Prostate gland (tissue), 2 donors: Measurements from ENCODE around the gene GSK3A. TPM values are rescaled to one million over a fixed set of nuclear protein-coding genes. Genes with fewer than 3 reads are reported as not detected.

Source experiments
- DNase-seq: peaks from one replicate; pipeline ENCODE4 v3.0.0-alpha.2; 2019; ENCODE audit warnings: low spot score
- H3K27ac ChIP-seq, 2 donors: fragments of 200-600 bp; sonication (generic); 2 replicates each; pipeline ENCODE4 v1.5.1; 2017 to 2019
- H3K27me3 ChIP-seq: fragments of 200-600 bp; sonication (generic); replicated peaks from 2 replicates; pipeline ENCODE4 v1.5.1; 2019; ENCODE audit not compliant: insufficient read depth
- H3K36me3 ChIP-seq, 2 donors: fragments of 200-600 bp; sonication (generic); 1 replicate in 1 of 2; 2 replicates in 1 of 2; pipeline versions ENCODE4 v1.5.1 to v1.8.1; 2017 to 2019
- H3K4me1 ChIP-seq: fragments of 200-600 bp; sonication (generic); replicated peaks from 2 replicates; pipeline ENCODE4 v1.5.1; 2019
- H3K4me3 ChIP-seq, 2 donors: fragments of 200-600 bp; sonication (generic); 2 replicates each; pipeline ENCODE4 v1.5.1; 2017 to 2019
- H3K9me3 ChIP-seq: fragments of 200-600 bp; sonication (generic); 2 replicates; pipeline ENCODE4 v1.5.1; 2017
- CTCF ChIP-seq, 4 experiments: fragments of 200-600 bp in 2 of 4; fragments of 450-650 bp in 2 of 4; sonication (generic) in 2 of 4; IDR thresholded peaks; 1 replicate in 3 of 4; 2 replicates in 1 of 4; pipeline ENCODE4 v1.5.1; 2016 to 2019; ENCODE audit warnings: antibody characterized with exemption in 4 of 4, mild to moderate bottlenecking in 2 of 4, moderate library complexity in 2 of 4
- POLR2A ChIP-seq: fragments of 450-650 bp; IDR thresholded peaks from one replicate; pipeline ENCODE4 v1.6.1; 2016; ENCODE audit warnings: antibody characterized with exemption, mild to moderate bottlenecking
- POLR2AphosphoS5 ChIP-seq: sonication (generic); formaldehyde crosslinking; IDR thresholded peaks from one replicate; pipeline ENCODE4 v1.6.1; 2017; ENCODE audit warnings: antibody characterized with exemption
- WGBS: methylation state at CpG from one replicate; pipeline ENCODE4 v1.1.5; 2018; 5-methylcytosine and 5-hydroxymethylcytosine counted together
- intact Hi-C: fragments of 100-400 bp; cut with DNase I; formaldehyde crosslinking; loops from one replicate; pipeline ENCODE4 v1.14.2; 2022
- total RNA-seq, 2 donors: library from RNA; depleted of rRNA; stranded (reverse); fragments of >200 nt; gene quantifications; one replicate each; pipeline ENCODE4 v1.1.0, GENCODE V29; 2016

GSK3A gene
- total RNA-seq, result 10 to 100 TPM; 37.1 to 61.6 TPM

GRCh38 chr19:42242512-42243409 is at the start of gene GSK3A:
Gene GSK3A, minus strand, starts transcription at chr19:42242602. Its CDS starts 137 bp downstream, at chr19:42242465.
- under 1% methylated on average over 75 of the region's 76 CpGs for WGBS
- no peaks in the 10 kb centered on the region for H3K9me3 ChIP-seq
- no peaks in the 10 kb centered on the region for H3K27me3 ChIP-seq
- H3K27ac ChIP-seq, result peak within 1 kb of the TSS; percentile 82 to 94
- no peaks in the 10 kb centered on the region for H3K36me3 ChIP-seq
- intact Hi-C loops, result no loop called here
- H3K4me3 ChIP-seq, result peak within 1 kb of the TSS; percentile 92 to 96
- peak in 2 of 4 experiments; percentile 17 to 22 for TF ChIP-seq CTCF (IDR thresholded peaks at IDR 0.05)
- peak; percentile 95 for TF ChIP-seq POLR2AphosphoS5
- TF ChIP-seq POLR2A, result peak; percentile 94
- peak; percentile 99 for DNase-seq
- peaks cover 11% of the 10 kb centered on the region for H3K4me1 ChIP-seq

- H3K4me1 ChIP-seq, result peaks cover 4% of the 10 kb centered on the region
- TF ChIP-seq POLR2A, result no peak
- no peak for TF ChIP-seq CTCF (IDR thresholded peaks at IDR 0.05)
- no peak for TF ChIP-seq POLR2AphosphoS5
- H3K9me3 ChIP-seq, result no peaks in the 10 kb centered on the region
- no peak for DNase-seq
- 58% methylated on average over 9 of the region's 9 CpGs for WGBS
- no peak overlapping the region for H3K4me3 ChIP-seq
- no peaks in the 10 kb centered on the region for H3K27me3 ChIP-seq
- H3K27ac ChIP-seq, result no peak overlapping the region
- peaks cover 10 to 32% of the 10 kb centered on the region in 2 donors for H3K36me3 ChIP-seq
- intact Hi-C loops, result no loop called here
These were observed 49.0 kb upstream of the GSK3A start for GRCh38 chr19:42291435-42291810.

DNA sequence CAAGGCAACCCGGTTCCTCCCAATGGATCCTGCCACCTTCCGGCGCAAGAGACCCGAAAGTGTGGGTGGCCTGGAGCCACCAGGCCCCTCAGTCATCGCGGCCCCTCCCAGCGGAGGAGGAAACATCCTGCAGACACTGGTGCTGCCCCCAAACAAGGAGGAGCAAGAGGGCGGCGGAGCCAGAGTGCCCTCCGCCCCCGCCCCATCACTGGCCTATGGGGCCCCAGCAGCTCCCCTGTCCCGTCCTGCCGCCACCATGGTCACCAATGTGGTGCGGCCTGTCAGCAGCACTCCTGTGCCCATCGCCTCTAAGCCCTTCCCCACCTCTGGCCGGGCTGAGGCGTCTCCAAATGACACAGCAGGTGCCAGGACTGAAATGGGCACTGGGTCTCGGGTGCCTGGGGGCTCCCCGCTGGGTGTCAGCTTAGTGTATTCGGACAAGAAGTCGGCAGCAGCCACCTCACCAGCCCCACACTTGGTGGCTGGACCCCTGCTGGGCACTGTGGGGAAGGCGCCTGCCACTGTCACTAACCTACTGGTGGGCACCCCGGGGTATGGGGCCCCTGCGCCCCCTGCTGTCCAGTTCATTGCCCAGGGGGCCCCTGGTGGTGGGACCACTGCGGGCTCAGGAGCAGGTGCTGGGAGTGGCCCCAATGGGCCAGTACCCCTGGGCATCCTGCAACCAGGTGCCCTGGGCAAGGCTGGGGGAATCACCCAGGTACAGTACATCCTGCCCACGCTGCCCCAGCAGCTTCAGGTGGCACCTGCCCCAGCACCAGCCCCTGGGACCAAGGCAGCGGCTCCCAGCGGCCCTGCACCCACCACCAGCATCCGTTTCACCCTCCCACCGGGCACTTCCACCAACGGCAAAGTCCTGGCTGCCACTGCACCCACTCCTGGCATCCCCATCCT is 48.4 kb upstream of the GSK3A start:
- DNase-seq, result no peak
- H3K4me1 ChIP-seq, result peaks cover 9% of the 10 kb centered on the region
- intact Hi-C loops, result no loop called here
- no peaks in the 10 kb centered on the region for H3K27me3 ChIP-seq
- TF ChIP-seq CTCF (IDR thresholded peaks at IDR 0.05), result peak in 2 of 4 experiments; percentile 29 to 44
- TF ChIP-seq POLR2AphosphoS5, result no peak
- no peak overlapping the region for H3K4me3 ChIP-seq
- H3K36me3 ChIP-seq, result peaks cover 10 to 32% of the 10 kb centered on the region in 2 donors
- 83% methylated on average over 29 of the region's 31 CpGs for WGBS
- no peak overlapping the region for H3K27ac ChIP-seq
- H3K9me3 ChIP-seq, result no peaks in the 10 kb centered on the region

DNA sequence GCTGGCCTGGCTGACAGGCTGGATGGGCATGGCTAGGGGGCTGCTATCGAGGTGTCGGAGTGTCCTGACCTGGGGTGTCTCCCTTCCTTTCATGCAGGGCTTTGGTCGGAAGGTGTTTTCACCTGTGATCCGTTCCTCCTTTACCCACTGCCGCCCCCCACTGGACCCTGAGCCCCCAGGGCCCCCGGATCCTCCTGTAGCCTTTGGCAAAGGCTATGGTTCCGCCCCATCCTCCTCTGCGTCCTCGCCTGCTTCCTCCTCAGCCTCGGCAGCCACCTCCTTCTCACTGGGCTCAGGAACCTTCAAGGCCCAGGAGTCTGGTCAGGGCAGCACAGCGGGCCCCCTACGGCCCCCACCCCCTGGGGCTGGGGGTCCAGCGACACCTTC is 47.7 kb upstream of the GSK3A start:
- H3K27me3 ChIP-seq, result no peaks in the 10 kb centered on the region
- WGBS, result 80% methylated on average over 13 of the region's 13 CpGs
- H3K27ac ChIP-seq, result no peak overlapping the region
- peaks cover 16% of the 10 kb centered on the region for H3K4me1 ChIP-seq
- intact Hi-C loops, result no loop called here
- H3K4me3 ChIP-seq, result no peak overlapping the region
- H3K36me3 ChIP-seq, result peaks cover 10 to 32% of the 10 kb centered on the region in 2 donors
- no peak for DNase-seq
- no peaks in the 10 kb centered on the region for H3K9me3 ChIP-seq
- no peak for TF ChIP-seq POLR2A
- TF ChIP-seq CTCF (IDR thresholded peaks at IDR 0.05), result no peak
- TF ChIP-seq POLR2AphosphoS5, result no peak
